Esophagus squamous epithelium (tissue), 5 donors: ENCODE measurements around the gene XG. TPM values are rescaled to one million over a fixed set of nuclear protein-coding genes. Genes with fewer than 3 reads are reported as not detected.

ENCODE experiments used
- DNase-seq: peaks from one replicate; lab custom pipeline; 2025; lab: John Stamatoyannopoulos, UW
- H3K27ac ChIP-seq, 4 donors: fragments of 200-600 bp; sonication (generic); one replicate each; pipeline ENCODE4 v1.5.1; 2016 to 2019; ENCODE audit warnings: mild to moderate bottlenecking in 1 of 4
- H3K27me3 ChIP-seq, 4 donors: fragments of 200-600 bp; sonication (generic); 1 replicate in 3 of 4; 2 replicates in 1 of 4; pipeline versions ENCODE4 v1.5.1 to v1.6.0; 2017 to 2021; ENCODE audit warnings: antibody characterized with exemption in 1 of 4
- H3K36me3 ChIP-seq, 3 donors: fragments of 200-600 bp; sonication (generic); one replicate each; pipeline ENCODE4 v1.5.1; 2016 to 2019
- H3K4me1 ChIP-seq, 3 donors: fragments of 200-600 bp; sonication (generic); one replicate each; pipeline ENCODE4 v1.5.1; 2017 to 2019
- H3K4me3 ChIP-seq, 4 donors: fragments of 200-600 bp; sonication (generic); 1 replicate in 3 of 4; 2 replicates in 1 of 4; pipeline ENCODE4 v1.5.1; 2016 to 2019; ENCODE audit warnings: mild to moderate bottlenecking in 2 of 4, moderate library complexity in 1 of 4
- H3K9me3 ChIP-seq, 3 donors: fragments of 200-600 bp; sonication (generic); one replicate each; pipeline ENCODE4 v1.5.1; 2016 to 2019
- CTCF ChIP-seq, 6 experiments: fragments of 450-650 bp in 4 of 6; fragments of 200-600 bp in 2 of 6; sonication (generic) in 2 of 6; IDR thresholded peaks; one replicate each; pipeline ENCODE4 v1.5.1; 2016 to 2019; ENCODE audit warnings: antibody characterized with exemption in 6 of 6, mild to moderate bottlenecking in 4 of 6, moderate library complexity in 4 of 6
- POLR2A ChIP-seq, 4 donors: fragments of 450-650 bp; IDR thresholded peaks; one replicate each; pipeline ENCODE4 v1.6.1; 2017; ENCODE audit warnings: antibody characterized with exemption in 4 of 4, mild to moderate bottlenecking in 4 of 4, moderate library complexity in 3 of 4
- WGBS, 2 donors: methylation state at CpG; one replicate each; pipeline ENCODE4 v1.1.5; 2018; 5-methylcytosine and 5-hydroxymethylcytosine counted together
- intact Hi-C: fragments of 100-400 bp; cut with DNase I; formaldehyde crosslinking; loops from one replicate; pipeline ENCODE4 v1.15.0; 2022
- total RNA-seq, 4 donors: library from RNA; depleted of rRNA; stranded (reverse); fragments of >200 nt; gene quantifications; one replicate each; pipeline ENCODE4 v1.1.0, GENCODE V29; 2016
- donor health status: DM: yes; HTN: yes; CAD: no.

Gene XG
- total RNA-seq, 4 donors from 2014 or later, result 8.0 to 16.9 (median 11.8) TPM

- H3K4me3 ChIP-seq, result no peak overlapping the region
- no peak for DNase-seq
- WGBS, 2 donors, result 84 to 89% methylated on average over 8 to 10 of the region's 10 CpGs
- intact Hi-C loops, result loop anchor here (10.0 kb wide), 1 partner anchor 106 kb away; no protein-coding TSS in a partner anchor
- peak overlapping the region; percentile 72 to 83 (median 78) for H3K27ac ChIP-seq
- H3K36me3 ChIP-seq, result peaks cover 0 to 22% (median 0%) of the 10 kb centered on the region in 3 donors
- TF ChIP-seq POLR2A (IDR thresholded peaks at IDR 0.05) (no peak), CTCF (IDR thresholded peaks at IDR 0.05) (no peak)
- peaks cover 62 to 84% (median 64%) of the 10 kb centered on the region in 3 donors for H3K4me1 ChIP-seq
- H3K9me3 ChIP-seq, result no peaks in the 10 kb centered on the region
- no peaks in the 10 kb centered on the region for H3K27me3 ChIP-seq
These were observed 43.1 kb upstream of the XG start for GRCh38 chrX:2708592-2709188.

GRCh38 chrX:2709556-2709955, 42.3 kb upstream of the XG start:
- WGBS, 2 donors, result 49 to 83% methylated on average over 4 to 9 of the region's 9 CpGs
- peak overlapping the region in 2 of 4 donors; percentile 20 to 53 for H3K4me3 ChIP-seq
- peaks cover 56 to 77% (median 56%) of the 10 kb centered on the region in 3 donors for H3K4me1 ChIP-seq
- H3K9me3 ChIP-seq, result no peaks in the 10 kb centered on the region
- DNase-seq, result no peak
- peak overlapping the region; percentile 71 to 86 (median 74) for H3K27ac ChIP-seq
- no peaks in the 10 kb centered on the region for H3K27me3 ChIP-seq
- TF ChIP-seq POLR2A (IDR thresholded peaks at IDR 0.05) (no peak), CTCF (IDR thresholded peaks at IDR 0.05) (no peak)
- intact Hi-C loops, result loop anchor here (10.0 kb wide), 1 partner anchor 105 kb away; no protein-coding TSS in a partner anchor
- H3K36me3 ChIP-seq, result peaks cover 0 to 26% (median 0%) of the 10 kb centered on the region in 3 donors

- Histone ChIP-seq H3K36me3 (peaks cover 0 to 33% (median 6%) of the 10 kb centered on the region in 3 donors), H3K27ac (peak overlapping the region; percentile 71 to 86 (median 74)), H3K4me1 (peaks cover 49 to 70% (median 51%) of the 10 kb centered on the region in 3 donors), H3K9me3 (no peaks in the 10 kb centered on the region), H3K4me3 (peak overlapping the region in 3 of 4 donors; percentile 20 to 53 (median 24)), H3K27me3 (no peaks in the 10 kb centered on the region)
- no peak for TF ChIP-seq POLR2A (IDR thresholded peaks at IDR 0.05)
- no peak for TF ChIP-seq CTCF (IDR thresholded peaks at IDR 0.05)
- intact Hi-C loops, result no loop called here
- DNase-seq, result no peak
- WGBS, 2 donors, result 2 to 13% methylated on average over 12 to 15 of the region's 15 CpGs
These were observed 41.6 kb upstream of the XG start for GRCh38 chrX:2710041-2710840.

GRCh38 chrX:2711441-2711840, 40.4 kb upstream of the XG start:
- no peak for DNase-seq
- peaks cover 43 to 58% (median 44%) of the 10 kb centered on the region in 3 donors for H3K4me1 ChIP-seq
- intact Hi-C loops, result no loop called here
- peaks cover 2 to 45% (median 7%) of the 10 kb centered on the region in 3 donors for H3K36me3 ChIP-seq
- peak overlapping the region in 1 of 4 donors; percentile 86 for H3K27ac ChIP-seq
- no peak for TF ChIP-seq CTCF (IDR thresholded peaks at IDR 0.05)
- TF ChIP-seq POLR2A (IDR thresholded peaks at IDR 0.05), result no peak
- WGBS, 2 donors, result 95 to 100% methylated on average over 2 of the region's 2 CpGs
- H3K27me3 ChIP-seq, result no peaks in the 10 kb centered on the region
- H3K4me3 ChIP-seq, result no peak overlapping the region
- H3K9me3 ChIP-seq, result no peaks in the 10 kb centered on the region

- no peak overlapping the region for H3K27ac ChIP-seq
- 90 to 95% methylated on average over 9 of the region's 9 CpGs for WGBS, 2 donors
- TF ChIP-seq CTCF (IDR thresholded peaks at IDR 0.05), result no peak
- peaks cover 7 to 55% (median 8%) of the 10 kb centered on the region in 3 donors for H3K36me3 ChIP-seq
- no peak for DNase-seq
- peaks cover 33 to 48% (median 34%) of the 10 kb centered on the region in 3 donors for H3K4me1 ChIP-seq
- intact Hi-C loops, result no loop called here
- no peaks in the 10 kb centered on the region for H3K27me3 ChIP-seq
- no peak overlapping the region for H3K4me3 ChIP-seq
- H3K9me3 ChIP-seq, result no peaks in the 10 kb centered on the region
These were observed 39.4 kb upstream of the XG start for GRCh38 chrX:2712428-2712827.
